GM19099 (cell line): ENCODE data around the gene PTGDR.

Experiments
- POLR2A ChIP-seq: IDR thresholded peaks from 3 replicates; pipeline ENCODE4 v1.6.1; 2011; ENCODE audit warnings: low read depth; ENCODE audit not compliant: insufficient read length; ENCODE audit errors: extremely low read depth

PTGDR gene

GRCh38 chr14:52267501-52268278 lies at the start of gene PTGDR:
Gene PTGDR, plus strand, starts transcription at chr14:52267698. Its CDS starts 117 bp downstream, at chr14:52267815.
- TF ChIP-seq POLR2A: no peak

GRCh38 chr14:52219488-52220084 lies 47.9 kb upstream of the PTGDR start:
- no peak for TF ChIP-seq POLR2A

- no peak for TF ChIP-seq POLR2A
Measured at GRCh38 chr14:52220924-52221811, 46.3 kb upstream of the PTGDR start.

- TF ChIP-seq POLR2A: no peak
Measured at GRCh38 chr14:52222901-52223300, 44.6 kb upstream of the PTGDR start.

- no peak for TF ChIP-seq POLR2A
Measured at GRCh38 chr14:52227619-52228222, 39.8 kb upstream of the PTGDR start.

DNA sequence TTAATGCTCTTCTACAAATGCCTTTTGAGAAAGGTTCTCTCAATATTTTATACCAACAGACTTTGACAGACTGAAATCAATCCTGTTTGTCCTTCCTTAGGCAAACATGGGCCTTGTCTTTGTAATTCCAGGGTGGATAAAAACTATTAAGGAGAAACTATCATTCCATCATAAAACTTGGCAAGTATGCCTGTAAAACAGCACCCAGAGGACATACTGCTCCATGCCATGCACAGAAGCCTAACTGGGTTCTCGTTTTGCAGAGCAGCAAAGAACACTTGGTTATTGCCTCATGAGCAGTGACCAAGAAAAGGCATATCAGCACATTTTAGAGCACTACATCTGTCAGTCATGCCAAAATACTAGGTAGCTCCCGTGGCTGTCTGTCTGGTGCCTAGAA lies 33.8 kb upstream of the PTGDR start:
- TF ChIP-seq POLR2A: no peak

DNA sequence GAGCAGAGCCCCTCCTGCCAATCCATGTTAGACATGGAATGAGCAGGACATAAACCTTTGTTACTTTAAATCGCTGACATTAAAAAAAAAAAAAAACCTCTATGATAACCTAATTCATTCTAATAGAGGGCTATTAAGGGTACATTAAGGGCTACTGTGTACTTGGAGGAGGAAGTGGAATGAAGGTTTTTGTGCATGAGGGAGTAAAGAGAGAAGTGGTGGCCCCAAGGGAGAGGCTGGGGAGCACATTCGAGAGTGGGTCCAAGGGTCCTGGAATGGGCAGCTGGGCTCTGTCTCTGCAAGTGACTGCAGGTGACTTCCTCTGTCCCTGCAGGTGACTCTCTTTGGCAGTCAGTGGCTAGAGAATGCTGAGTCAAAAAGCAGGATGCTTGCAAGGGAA lies 32.1 kb upstream of the PTGDR start:
- no peak for TF ChIP-seq POLR2A

- no peak for TF ChIP-seq POLR2A
Measured at GRCh38 chr14:52235866-52236510, 31.5 kb upstream of the PTGDR start.

- no peak for TF ChIP-seq POLR2A
Measured at GRCh38 chr14:52238682-52239081, 28.8 kb upstream of the PTGDR start.

- TF ChIP-seq POLR2A: no peak
Measured at GRCh38 chr14:52240623-52241022, 26.9 kb upstream of the PTGDR start.

DNA sequence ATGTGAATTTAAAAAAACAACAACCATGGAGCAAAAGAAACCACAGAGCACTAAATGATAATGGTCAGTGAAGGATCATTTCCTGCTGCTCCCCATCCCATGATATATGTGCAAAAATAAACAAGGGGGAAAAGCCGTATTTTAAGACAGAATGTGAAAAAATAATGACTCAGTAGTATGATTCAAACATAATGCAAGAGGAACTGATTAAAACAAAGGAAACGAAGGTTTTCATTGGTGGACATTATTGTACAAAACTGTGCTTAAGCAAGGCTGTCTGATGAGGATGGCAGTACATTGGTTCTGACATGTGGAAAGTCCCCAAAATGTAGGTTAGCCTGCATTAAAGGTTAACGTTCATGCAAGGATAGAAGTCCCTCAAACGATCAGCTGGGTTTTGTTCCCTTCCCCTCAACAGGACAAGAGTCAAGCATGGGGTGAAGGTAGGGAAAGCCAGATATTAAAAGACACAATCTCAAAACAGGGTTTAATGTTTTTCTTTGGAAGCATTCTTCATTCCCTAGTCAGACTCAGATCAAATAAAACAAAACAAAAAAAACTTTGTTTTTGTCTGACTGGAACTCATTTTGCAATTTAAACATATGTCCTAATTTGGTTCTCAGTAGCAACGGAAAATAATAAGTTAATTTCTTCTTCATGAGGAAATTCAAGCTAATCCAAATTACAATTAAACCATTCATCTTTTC lies 26.3 kb upstream of the PTGDR start:
- no peak for TF ChIP-seq POLR2A

- no peak for TF ChIP-seq POLR2A
Measured at GRCh38 chr14:52244328-52244727, 23.2 kb upstream of the PTGDR start.

GRCh38 chr14:52244997-52245396 lies 22.5 kb upstream of the PTGDR start:
- no peak for TF ChIP-seq POLR2A

DNA sequence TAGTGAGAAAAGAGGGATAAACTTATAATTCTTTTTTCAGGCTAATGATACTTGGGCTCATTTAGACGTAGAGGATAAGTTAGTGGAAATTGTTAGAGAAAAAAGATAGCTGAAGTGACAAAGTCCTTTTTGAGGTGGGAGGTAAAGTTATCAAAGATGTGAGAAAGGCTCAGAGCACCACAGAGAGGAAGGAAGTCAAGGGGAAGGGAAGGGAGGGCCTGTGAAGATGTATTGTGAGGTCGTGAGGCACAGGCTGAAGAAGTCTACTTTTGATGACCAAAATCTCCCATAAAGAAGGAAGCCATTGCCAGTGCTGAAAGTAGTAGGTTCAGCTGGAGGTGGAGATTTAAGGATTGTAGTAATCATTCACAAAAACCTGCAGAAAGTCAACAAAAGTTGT lies 19.4 kb upstream of the PTGDR start:
- no peak for TF ChIP-seq POLR2A
